ENCODE data around the gene PRKAG2. TPM values are rescaled to one million over a fixed set of nuclear protein-coding genes. Genes with fewer than 3 reads are reported as not detected.

PRKAG2 gene
- total and polyA plus RNA-seq, 2 experiments from 2014 or later = 9.1 to 14.9 TPM

DNA sequence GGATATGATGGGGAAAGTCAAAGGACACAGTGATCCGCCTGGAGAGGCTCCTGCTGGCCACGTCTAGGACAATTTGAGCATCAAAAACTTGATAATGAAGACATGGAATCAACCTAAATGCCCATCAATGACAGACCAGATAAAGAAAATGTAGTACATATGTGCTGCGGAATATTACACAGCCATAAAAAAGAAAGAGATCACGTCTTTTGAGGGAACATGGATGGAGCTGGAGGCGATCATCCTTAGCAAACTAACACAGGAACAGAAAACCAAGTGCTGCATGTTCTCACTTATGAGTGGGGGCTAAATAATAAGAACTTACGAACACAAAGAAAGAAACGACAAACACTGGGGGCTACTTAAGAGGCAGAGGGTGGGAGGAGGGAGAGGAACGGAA, 124.9 kb downstream of the PRKAG2 start:
- Histone ChIP-seq H2AFZ (no peak overlapping the region), H3K4me2 (no peak overlapping the region), H3K36me3 (ENCODE audit: insufficient read depth) (no peaks in the 10 kb centered on the region), H4K20me1 (replicated peaks; ENCODE audit: insufficient read depth) (no peaks in the 10 kb centered on the region), H3K4me3 (no peak overlapping the region), H3K79me2 (replicated peaks; ENCODE audit: insufficient read depth) (no peaks in the 10 kb centered on the region), H3K27ac (ENCODE audit: low read depth) (no peak overlapping the region), H3F3A (replicated peaks; ENCODE audit: low read depth) (no peaks in the 10 kb centered on the region), H3K4me1 (ENCODE audit: insufficient read depth) (peaks cover under 1% of the 10 kb centered on the region), H3K9me2 (ENCODE audit: insufficient read depth) (peaks cover 6% of the 10 kb centered on the region; the same call in 1 of the 2 replicates), H3K27me3 (ENCODE audit: insufficient read depth) (no peaks in the 10 kb centered on the region)
- H3K4me1 Mint-ChIP-seq = peaks cover 15% of the 10 kb centered on the region
- TF ChIP-seq STAT1 (IDR thresholded peaks at IDR 0.05; ENCODE audit: unreplicated experiment) (no peak), JUNB (IDR thresholded peaks at IDR 0.05; ENCODE audit: unreplicated experiment) (no peak), POLR2AphosphoS5 (IDR thresholded peaks at IDR 0.05; ENCODE audit: low read depth) (no peak), EZH2 (IDR thresholded peaks at IDR 0.05; ENCODE audit: low read depth, unreplicated experiment) (no peak), ETS1 (IDR thresholded peaks at IDR 0.05) (no peak), ZNF331 (CRISPR knock-in tag; IDR thresholded peaks at IDR 0.05; ENCODE audit: low read depth) (no peak), EZH2phosphoT487 (IDR thresholded peaks at IDR 0.05; ENCODE audit: unreplicated experiment) (no peak), CTCF (conservative IDR thresholded peaks at IDR 0.05; ENCODE audit: low read depth in 2 of 2) (no peak), CREB1 (CRISPR knock-in tag; IDR thresholded peaks at IDR 0.05; ENCODE audit: low read depth) (no peak)
- H3K27ac Mint-ChIP-seq = no peak overlapping the region
- no peak for DNase-seq (ENCODE audit: low spot score)
- H3K27me3 Mint-ChIP-seq (ENCODE audit: insufficient read depth, low read depth, poor library complexity) = peaks cover 6% of the 10 kb centered on the region
- no peak overlapping the region for H3K4me3 Mint-ChIP-seq
- H3K36me3 Mint-ChIP-seq (ENCODE audit: low read depth) = no peaks in the 10 kb centered on the region
- no peak for ATAC-seq
- H3K9me3 Mint-ChIP-seq = no peaks in the 10 kb centered on the region; the same call in 2 of the 3 replicates

GRCh38 chr7:151748733-151749132, 128.2 kb downstream of the PRKAG2 start:
- Histone ChIP-seq H3K27me3 (ENCODE audit: insufficient read depth) (no peaks in the 10 kb centered on the region), H3K9me2 (ENCODE audit: insufficient read depth) (peaks cover 6% of the 10 kb centered on the region; the same call in 1 of the 2 replicates), H4K20me1 (replicated peaks; ENCODE audit: insufficient read depth) (no peaks in the 10 kb centered on the region), H3K27ac (ENCODE audit: low read depth) (no peak overlapping the region), H3K4me2 (no peak overlapping the region), H2AFZ (no peak overlapping the region), H3K4me3 (no peak overlapping the region), H3K4me1 (ENCODE audit: insufficient read depth) (no peaks in the 10 kb centered on the region), H3K36me3 (ENCODE audit: insufficient read depth) (no peaks in the 10 kb centered on the region), H3F3A (replicated peaks; ENCODE audit: low read depth) (no peaks in the 10 kb centered on the region), H3K79me2 (replicated peaks; ENCODE audit: insufficient read depth) (no peaks in the 10 kb centered on the region)
- DNase-seq (ENCODE audit: low spot score) = no peak
- peaks cover 4% of the 10 kb centered on the region; the same call in 1 of the 3 replicates for H3K4me1 Mint-ChIP-seq
- H3K36me3 Mint-ChIP-seq (ENCODE audit: low read depth) = no peaks in the 10 kb centered on the region
- no peak overlapping the region for H3K27ac Mint-ChIP-seq
- H3K4me3 Mint-ChIP-seq = no peak overlapping the region
- H3K9me3 Mint-ChIP-seq = no peaks in the 10 kb centered on the region
- ATAC-seq = no peak
- H3K27me3 Mint-ChIP-seq (ENCODE audit: insufficient read depth, low read depth, poor library complexity) = peaks cover 2% of the 10 kb centered on the region
- TF ChIP-seq POLR2AphosphoS5 (IDR thresholded peaks at IDR 0.05; ENCODE audit: low read depth) = no peak
- no peak for TF ChIP-seq NANOG (IDR thresholded peaks at IDR 0.05; ENCODE audit: borderline replicate concordance)
- TF ChIP-seq CTCF (conservative IDR thresholded peaks at IDR 0.05; ENCODE audit: low read depth in 2 of 2) = no peak
- TF ChIP-seq CREB1 (CRISPR knock-in tag; IDR thresholded peaks at IDR 0.05; ENCODE audit: low read depth) = no peak
- TF ChIP-seq EZH2phosphoT487 (IDR thresholded peaks at IDR 0.05; ENCODE audit: unreplicated experiment) = no peak
- TF ChIP-seq, protein P1, sequence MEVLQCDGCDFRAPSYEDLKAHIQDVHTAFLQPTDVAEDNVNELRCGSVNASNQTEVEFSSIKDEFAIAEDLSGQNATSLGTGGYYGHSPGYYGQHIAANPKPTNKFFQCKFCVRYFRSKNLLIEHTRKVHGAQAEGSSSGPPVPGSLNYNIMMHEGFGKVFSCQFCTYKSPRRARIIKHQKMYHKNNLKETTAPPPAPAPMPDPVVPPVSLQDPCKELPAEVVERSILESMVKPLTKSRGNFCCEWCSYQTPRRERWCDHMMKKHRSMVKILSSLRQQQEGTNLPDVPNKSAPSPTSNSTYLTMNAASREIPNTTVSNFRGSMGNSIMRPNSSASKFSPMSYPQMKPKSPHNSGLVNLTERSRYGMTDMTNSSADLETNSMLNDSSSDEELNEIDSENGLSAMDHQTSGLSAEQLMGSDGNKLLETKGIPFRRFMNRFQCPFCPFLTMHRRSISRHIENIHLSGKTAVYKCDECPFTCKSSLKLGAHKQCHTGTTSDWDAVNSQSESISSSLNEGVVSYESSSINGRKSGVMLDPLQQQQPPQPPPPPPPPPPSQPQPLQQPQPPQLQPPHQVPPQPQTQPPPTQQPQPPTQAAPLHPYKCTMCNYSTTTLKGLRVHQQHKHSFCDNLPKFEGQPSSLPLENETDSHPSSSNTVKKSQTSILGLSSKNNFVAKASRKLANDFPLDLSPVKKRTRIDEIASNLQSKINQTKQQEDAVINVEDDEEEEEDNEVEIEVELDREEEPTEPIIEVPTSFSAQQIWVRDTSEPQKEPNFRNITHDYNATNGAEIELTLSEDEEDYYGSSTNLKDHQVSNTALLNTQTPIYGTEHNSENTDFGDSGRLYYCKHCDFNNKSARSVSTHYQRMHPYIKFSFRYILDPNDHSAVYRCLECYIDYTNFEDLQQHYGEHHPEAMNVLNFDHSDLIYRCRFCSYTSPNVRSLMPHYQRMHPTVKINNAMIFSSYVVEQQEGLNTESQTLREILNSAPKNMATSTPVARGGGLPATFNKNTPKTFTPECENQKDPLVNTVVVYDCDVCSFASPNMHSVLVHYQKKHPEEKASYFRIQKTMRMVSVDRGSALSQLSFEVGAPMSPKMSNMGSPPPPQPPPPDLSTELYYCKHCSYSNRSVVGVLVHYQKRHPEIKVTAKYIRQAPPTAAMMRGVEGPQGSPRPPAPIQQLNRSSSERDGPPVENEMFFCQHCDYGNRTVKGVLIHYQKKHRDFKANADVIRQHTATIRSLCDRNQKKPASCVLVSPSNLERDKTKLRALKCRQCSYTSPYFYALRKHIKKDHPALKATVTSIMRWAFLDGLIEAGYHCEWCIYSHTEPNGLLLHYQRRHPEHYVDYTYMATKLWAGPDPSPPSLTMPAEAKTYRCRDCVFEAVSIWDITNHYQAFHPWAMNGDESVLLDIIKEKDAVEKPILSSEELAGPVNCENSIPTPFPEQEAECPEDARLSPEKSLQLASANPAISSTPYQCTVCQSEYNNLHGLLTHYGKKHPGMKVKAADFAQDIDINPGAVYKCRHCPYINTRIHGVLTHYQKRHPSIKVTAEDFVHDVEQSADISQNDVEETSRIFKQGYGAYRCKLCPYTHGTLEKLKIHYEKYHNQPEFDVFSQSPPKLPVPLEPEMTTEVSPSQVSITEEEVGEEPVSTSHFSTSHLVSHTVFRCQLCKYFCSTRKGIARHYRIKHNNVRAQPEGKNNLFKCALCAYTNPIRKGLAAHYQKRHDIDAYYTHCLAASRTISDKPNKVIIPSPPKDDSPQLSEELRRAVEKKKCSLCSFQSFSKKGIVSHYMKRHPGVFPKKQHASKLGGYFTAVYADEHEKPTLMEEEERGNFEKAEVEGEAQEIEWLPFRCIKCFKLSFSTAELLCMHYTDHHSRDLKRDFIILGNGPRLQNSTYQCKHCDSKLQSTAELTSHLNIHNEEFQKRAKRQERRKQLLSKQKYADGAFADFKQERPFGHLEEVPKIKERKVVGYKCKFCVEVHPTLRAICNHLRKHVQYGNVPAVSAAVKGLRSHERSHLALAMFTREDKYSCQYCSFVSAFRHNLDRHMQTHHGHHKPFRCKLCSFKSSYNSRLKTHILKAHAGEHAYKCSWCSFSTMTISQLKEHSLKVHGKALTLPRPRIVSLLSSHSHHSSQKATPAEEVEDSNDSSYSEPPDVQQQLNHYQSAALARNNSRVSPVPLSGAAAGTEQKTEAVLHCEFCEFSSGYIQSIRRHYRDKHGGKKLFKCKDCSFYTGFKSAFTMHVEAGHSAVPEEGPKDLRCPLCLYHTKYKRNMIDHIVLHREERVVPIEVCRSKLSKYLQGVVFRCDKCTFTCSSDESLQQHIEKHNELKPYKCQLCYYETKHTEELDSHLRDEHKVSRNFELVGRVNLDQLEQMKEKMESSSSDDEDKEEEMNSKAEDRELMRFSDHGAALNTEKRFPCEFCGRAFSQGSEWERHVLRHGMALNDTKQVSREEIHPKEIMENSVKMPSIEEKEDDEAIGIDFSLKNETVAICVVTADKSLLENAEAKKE (CRISPR knock-in tag; IDR thresholded peaks at IDR 0.05) = no peak
